GM12801 (cell line): ENCODE results near the gene MT1B.

Source experiments
- TF ChIP-seq, protein P1 (sequence below): IDR thresholded peaks from one replicate; pipeline ENCODE4 v1.5.1; 2011; ENCODE audit warnings: control low read depth; ENCODE audit not compliant: insufficient read length; ENCODE audit errors: extremely low read depth

Gene MT1B

DNA sequence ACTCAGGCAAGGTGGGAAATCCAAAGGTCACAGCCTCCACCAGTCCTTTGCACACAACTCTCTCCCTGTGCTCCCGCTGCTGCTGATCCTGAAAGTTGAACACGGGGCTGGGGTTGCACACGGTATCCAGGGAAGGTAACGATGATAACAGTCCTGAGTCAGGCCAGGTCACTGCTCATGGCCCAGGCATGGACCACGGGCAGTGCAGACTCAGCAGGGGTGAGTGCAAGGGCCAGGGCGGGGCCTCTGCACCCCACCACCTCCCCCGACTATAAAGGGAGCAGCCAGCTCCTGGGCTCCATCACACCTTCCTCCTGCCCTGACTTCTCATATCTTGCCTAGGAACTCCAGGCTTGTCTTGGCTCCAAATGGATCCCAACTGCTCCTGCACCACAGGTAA is at the start of gene MT1B:
Gene MT1B, plus strand, starts transcription at position 301 of the 400 bp plus-strand sequence. Its CDS starts 68 bp downstream, at position 369.
- TF ChIP-seq, protein P1, sequence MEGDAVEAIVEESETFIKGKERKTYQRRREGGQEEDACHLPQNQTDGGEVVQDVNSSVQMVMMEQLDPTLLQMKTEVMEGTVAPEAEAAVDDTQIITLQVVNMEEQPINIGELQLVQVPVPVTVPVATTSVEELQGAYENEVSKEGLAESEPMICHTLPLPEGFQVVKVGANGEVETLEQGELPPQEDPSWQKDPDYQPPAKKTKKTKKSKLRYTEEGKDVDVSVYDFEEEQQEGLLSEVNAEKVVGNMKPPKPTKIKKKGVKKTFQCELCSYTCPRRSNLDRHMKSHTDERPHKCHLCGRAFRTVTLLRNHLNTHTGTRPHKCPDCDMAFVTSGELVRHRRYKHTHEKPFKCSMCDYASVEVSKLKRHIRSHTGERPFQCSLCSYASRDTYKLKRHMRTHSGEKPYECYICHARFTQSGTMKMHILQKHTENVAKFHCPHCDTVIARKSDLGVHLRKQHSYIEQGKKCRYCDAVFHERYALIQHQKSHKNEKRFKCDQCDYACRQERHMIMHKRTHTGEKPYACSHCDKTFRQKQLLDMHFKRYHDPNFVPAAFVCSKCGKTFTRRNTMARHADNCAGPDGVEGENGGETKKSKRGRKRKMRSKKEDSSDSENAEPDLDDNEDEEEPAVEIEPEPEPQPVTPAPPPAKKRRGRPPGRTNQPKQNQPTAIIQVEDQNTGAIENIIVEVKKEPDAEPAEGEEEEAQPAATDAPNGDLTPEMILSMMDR: no peak

DNA sequence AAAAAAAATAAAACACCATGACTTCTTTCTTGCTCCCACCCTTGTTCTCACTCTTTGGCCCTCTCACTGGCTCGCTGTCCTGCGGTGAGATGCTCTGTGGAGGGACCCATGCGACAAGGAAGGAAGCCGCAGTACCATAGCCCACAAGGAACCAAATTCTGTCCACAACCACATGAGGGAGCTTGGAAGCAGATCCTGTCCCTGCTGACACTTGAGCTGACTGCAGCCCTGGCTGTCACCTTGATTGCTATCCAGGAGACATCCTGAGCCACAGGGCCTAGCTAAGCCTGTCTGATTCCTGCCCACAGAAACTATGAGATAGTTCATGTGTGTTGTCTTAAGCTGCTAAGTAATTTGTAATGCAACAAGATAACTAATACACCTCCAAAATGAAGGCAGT is 48.1 kb upstream of the MT1B start:
- TF ChIP-seq, protein P1: no peak

DNA sequence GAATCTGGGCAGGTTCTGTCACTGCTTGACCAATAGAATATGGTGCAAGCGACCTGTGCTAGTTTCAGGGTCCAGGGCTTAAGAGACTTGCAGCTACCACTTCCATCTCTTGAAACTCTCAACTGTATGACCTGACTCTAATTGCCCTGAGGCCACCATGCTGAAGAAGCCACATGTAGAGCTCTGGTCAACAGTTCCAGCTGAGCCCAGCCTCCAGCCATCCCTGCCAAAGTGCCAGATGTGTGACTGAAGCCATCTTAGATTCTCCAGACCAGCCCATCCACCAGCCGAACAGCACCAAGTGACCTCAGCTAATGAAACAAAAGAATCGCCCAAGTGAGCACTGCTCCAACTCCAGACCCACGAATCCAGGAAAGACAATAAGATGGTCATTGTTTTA is 46.7 kb upstream of the MT1B start:
- TF ChIP-seq, protein P1: no peak

DNA sequence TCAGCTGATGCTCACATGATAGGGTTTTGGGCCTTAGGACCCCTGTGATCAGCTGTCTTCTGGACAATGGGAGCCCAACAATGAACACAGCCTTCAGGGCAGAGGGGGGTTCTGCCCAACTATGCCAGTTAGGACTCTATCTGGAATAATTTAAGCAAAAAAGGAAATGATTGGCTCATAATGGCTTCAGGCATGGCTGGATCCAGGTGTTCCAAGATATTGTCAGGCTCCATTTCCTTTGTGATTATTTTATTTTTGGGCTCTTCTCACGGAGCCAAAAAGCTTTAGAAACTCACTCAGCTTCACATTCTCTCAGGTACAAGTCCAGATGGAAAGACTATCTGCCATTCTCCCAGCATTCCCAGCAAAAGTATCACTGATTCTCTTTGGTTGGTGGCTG is 46.2 kb upstream of the MT1B start:
- TF ChIP-seq, protein P1: no peak

DNA sequence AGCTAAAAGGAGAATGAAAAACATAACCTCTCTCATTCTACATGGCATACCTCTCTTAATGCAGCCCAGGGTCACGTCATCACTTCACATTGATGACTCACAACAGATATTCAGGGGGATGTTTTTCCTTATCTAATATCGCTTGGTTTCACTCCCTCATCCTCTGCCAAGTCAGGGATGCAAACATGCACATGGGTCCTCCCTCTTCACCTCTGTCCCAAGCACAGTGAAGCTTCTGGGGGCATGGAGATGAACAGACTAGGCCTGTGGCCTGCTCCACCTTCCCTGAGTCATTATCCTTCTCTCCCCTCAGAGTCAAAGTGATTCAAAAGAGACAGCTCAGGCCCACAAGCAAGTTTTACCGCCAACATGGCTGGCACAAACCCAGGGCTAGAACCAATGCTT is 45.6 kb upstream of the MT1B start:
- TF ChIP-seq, protein P1: no peak

DNA sequence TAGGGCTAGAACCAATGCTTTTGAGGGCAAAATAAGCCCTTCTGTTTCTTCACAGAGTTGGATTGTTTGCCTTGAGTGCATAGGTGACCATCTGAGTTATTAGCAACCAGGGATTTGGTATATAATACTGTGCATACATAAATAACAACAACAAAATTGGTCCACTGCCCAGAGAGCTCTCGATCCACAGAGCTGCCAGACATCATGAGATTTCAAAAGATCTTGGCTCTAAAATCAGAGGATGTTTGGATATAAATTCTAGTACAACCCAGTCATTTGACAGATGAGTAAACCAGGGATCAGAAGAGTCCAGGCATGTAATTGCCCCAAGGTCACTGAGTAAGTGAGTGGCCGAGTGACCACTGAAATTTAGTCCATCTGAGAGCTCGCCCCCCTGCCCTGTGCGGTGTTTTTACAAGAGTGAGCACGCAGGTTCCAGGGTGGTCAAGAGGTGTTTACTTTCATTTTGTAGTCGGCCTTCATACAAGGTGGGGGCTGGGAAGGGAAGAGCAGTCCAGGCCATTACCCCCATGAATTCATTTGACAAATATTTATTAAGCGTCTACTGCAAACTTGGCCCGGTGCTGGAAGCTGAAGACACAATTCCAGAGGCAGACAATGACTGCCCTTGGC is 45.1 kb upstream of the MT1B start:
- TF ChIP-seq, protein P1: no peak

DNA sequence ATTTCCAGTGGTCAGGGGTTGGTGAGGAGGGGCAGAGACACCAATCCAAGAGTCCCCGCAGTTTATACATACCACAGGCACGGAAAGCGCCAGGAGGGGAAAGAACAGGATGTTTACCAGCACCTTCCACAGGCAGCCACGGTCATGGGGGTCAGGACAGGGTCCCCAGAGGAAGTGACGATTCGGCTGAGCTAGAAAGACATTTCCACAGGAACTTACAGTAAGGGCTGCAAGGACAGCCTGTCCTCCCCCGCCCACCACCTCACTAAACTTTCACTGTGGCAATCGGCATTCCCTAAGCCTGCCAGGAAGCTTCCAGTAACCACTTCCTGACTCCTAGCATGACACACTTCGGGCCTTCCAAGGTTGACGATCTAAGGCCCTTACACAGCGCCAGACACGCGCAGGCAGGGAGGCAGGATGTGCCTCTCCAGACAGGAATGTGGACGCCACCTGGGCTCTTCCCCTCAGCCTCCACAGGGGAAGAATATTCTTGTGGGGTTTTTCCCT is 44.5 kb upstream of the MT1B start:
- TF ChIP-seq, protein P1: no peak
